DOHH2 (cell line): ENCODE results near the gene CP.

Experiments
- EZH2phosphoT487 ChIP-seq: fragments of 200-600 bp; sonication (generic); IDR thresholded peaks from 2 replicates; pipeline ENCODE4 v1.6.1; 2017; ENCODE audit warnings: borderline replicate concordance, mild to moderate bottlenecking, antibody characterized with exemption, low read length, moderate library complexity, mixed read lengths
- TF ChIP-seq, protein P1 (sequence below): fragments of 200-600 bp; sonication (generic); IDR thresholded peaks from one replicate; pipeline ENCODE4 v1.5.1; 2014; ENCODE audit warnings: antibody characterized with exemption, mild to moderate bottlenecking, low read depth, low read length; ENCODE audit not compliant: poor library complexity, severe bottlenecking

DNA sequence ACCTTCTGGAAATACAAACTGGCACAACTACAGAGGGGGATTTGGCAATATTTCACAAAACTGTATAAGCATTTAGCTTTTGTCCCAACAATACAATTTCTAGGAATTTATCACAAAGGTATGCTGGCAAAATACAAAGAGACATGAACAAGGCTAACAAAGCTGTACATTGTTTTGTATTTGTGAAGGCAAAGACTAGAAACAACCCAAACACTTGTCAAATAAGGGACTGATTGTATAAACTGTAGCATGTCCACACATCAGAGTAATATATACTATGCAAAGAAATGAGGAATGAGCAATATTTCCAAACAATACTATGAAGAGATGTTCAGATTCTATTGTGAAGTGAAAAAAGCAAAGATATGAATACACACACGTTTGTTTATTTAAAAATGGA is 26.4 kb downstream of the CP start:
- TF ChIP-seq, protein P1, sequence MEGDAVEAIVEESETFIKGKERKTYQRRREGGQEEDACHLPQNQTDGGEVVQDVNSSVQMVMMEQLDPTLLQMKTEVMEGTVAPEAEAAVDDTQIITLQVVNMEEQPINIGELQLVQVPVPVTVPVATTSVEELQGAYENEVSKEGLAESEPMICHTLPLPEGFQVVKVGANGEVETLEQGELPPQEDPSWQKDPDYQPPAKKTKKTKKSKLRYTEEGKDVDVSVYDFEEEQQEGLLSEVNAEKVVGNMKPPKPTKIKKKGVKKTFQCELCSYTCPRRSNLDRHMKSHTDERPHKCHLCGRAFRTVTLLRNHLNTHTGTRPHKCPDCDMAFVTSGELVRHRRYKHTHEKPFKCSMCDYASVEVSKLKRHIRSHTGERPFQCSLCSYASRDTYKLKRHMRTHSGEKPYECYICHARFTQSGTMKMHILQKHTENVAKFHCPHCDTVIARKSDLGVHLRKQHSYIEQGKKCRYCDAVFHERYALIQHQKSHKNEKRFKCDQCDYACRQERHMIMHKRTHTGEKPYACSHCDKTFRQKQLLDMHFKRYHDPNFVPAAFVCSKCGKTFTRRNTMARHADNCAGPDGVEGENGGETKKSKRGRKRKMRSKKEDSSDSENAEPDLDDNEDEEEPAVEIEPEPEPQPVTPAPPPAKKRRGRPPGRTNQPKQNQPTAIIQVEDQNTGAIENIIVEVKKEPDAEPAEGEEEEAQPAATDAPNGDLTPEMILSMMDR = no peak
- TF ChIP-seq EZH2phosphoT487 = no peak
